Lower lobe of right lung (tissue), 2 donors: ENCODE data around the gene FNDC4. TPM values are rescaled to one million over a fixed set of nuclear protein-coding genes. Genes with fewer than 3 reads are reported as not detected.

Experiments used
- ATAC-seq, 2 donors: fragments of 200-7000 bp; cut with Tn5 transposase; one replicate each; pipeline ENCODE4 v1.9.1; 2020 to 2022; ENCODE audit warnings: mild to moderate bottlenecking in 2 of 2, moderate library complexity in 2 of 2
- DNase-seq: peaks from one replicate; pipeline ENCODE4 v3.0.0-alpha.2; 2020
- H3K27ac ChIP-seq: fragments of 200-600 bp; one replicate; pipeline ENCODE4 v1.8.0; 2022
- H3K27me3 ChIP-seq: fragments of 200-600 bp; one replicate; pipeline ENCODE4 v1.8.0; 2022; ENCODE audit warnings: low read depth
- H3K36me3 ChIP-seq: fragments of 200-600 bp; one replicate; pipeline ENCODE4 v1.8.0; 2022; ENCODE audit warnings: mild to moderate bottlenecking
- H3K4me1 ChIP-seq: fragments of 200-600 bp; one replicate; pipeline ENCODE4 v1.8.0; 2022
- H3K4me3 ChIP-seq: fragments of 200-600 bp; one replicate; pipeline ENCODE4 v1.8.0; 2022; ENCODE audit warnings: mild to moderate bottlenecking
- H3K9me3 ChIP-seq: fragments of 200-600 bp; one replicate; pipeline ENCODE4 v1.8.0; 2022
- CTCF ChIP-seq: fragments of 200-600 bp; IDR thresholded peaks from one replicate; pipeline ENCODE4 v1.8.0; 2022; ENCODE audit warnings: antibody characterized with exemption, mild to moderate bottlenecking
- intact Hi-C: fragments of 100-400 bp; cut with DNase I; formaldehyde crosslinking; loops from one replicate; pipeline ENCODE4 v1.11.0; 2022
- total RNA-seq: library from RNA; stranded (reverse); fragmentation: NEBNext Ultra II Directional; extraction: Animal tissue kit (Norgen Biotek cat#: 25700); gene quantifications from one replicate; pipeline ENCODE4 v1.2.1, GENCODE V29; 2021
- donor health status: DM: no; HTN: yes; CAD: no; lungs with severe emphysema.

Gene FNDC4
- total RNA-seq, 1 donor from 2014 or later, result 1.6 TPM

- Histone ChIP-seq H3K27me3 (peaks cover 25% of the 10 kb centered on the region), H3K36me3 (no peaks in the 10 kb centered on the region), H3K4me1 (peaks cover 33% of the 10 kb centered on the region), H3K9me3 (no peaks in the 10 kb centered on the region), H3K27ac (no peak overlapping the region), H3K4me3 (no peak overlapping the region)
- DNase-seq (no peak), ATAC-seq (no peak)
- intact Hi-C loops, result no loop called here
- TF ChIP-seq CTCF, result no peak
Measured at GRCh38 chr2:27492557-27492956, 2.4 kb downstream of the FNDC4 start.

GRCh38 chr2:27489498-27490397 is 5.3 kb downstream of the FNDC4 start, which contains the start of gene IFT172:
IFT172 (minus strand) TSS chr2:27489743; CDS start chr2:27489653, 90 bp downstream.
- no peaks in the 10 kb centered on the region for H3K9me3 ChIP-seq
- intact Hi-C loops, result no loop called here
- DNase-seq (peak; percentile 100), ATAC-seq (peak; percentile 97 to 99)
- peaks cover 17% of the 10 kb centered on the region for H3K4me1 ChIP-seq
- peaks cover 12% of the 10 kb centered on the region for H3K36me3 ChIP-seq
- no peak for TF ChIP-seq CTCF
- peaks cover 10% of the 10 kb centered on the region for H3K27me3 ChIP-seq
- H3K4me3 ChIP-seq, result peak within 1 kb of the TSS; percentile 70
- peak within 1 kb of the TSS; percentile 74 for H3K27ac ChIP-seq

- peaks cover 3% of the 10 kb centered on the region for H3K27me3 ChIP-seq
- H3K9me3 ChIP-seq, result no peaks in the 10 kb centered on the region
- peak overlapping the region; percentile 70 for H3K4me3 ChIP-seq
- no peak for DNase-seq
- peak; percentile 1 to 13 for ATAC-seq
- no peak for TF ChIP-seq CTCF
- peaks cover 13% of the 10 kb centered on the region for H3K4me1 ChIP-seq
- H3K36me3 ChIP-seq, result peaks cover 18% of the 10 kb centered on the region
- intact Hi-C loops, result no loop called here
- H3K27ac ChIP-seq, result peak overlapping the region; percentile 74
Measured at GRCh38 chr2:27489118-27489497, 5.9 kb downstream of the FNDC4 start.

- Histone ChIP-seq H3K27me3 (no peaks in the 10 kb centered on the region), H3K4me1 (peaks cover 13% of the 10 kb centered on the region), H3K36me3 (peaks cover 45% of the 10 kb centered on the region), H3K27ac (no peak overlapping the region), H3K9me3 (no peaks in the 10 kb centered on the region), H3K4me3 (no peak overlapping the region)
- TF ChIP-seq CTCF, result no peak
- intact Hi-C loops, result no loop called here
- ATAC-seq (no peak), DNase-seq (no peak)
Measured at GRCh38 chr2:27485496-27485895, 9.5 kb downstream of the FNDC4 start.

GRCh38 chr2:27471961-27472360 is 23.0 kb downstream of the FNDC4 start:
- no peaks in the 10 kb centered on the region for H3K4me1 ChIP-seq
- intact Hi-C loops, result no loop called here
- H3K36me3 ChIP-seq, result peaks cover 65% of the 10 kb centered on the region
- no peaks in the 10 kb centered on the region for H3K27me3 ChIP-seq
- ATAC-seq (no peak), DNase-seq (no peak)
- TF ChIP-seq CTCF, result no peak
- H3K9me3 ChIP-seq, result no peaks in the 10 kb centered on the region
- no peak overlapping the region for H3K27ac ChIP-seq
- no peak overlapping the region for H3K4me3 ChIP-seq
